Hematopoietic multipotent progenitor cell (in vitro differentiated cells): ENCODE data around the gene ANKS1A. TPM values are rescaled to one million over a fixed set of nuclear protein-coding genes. Genes with fewer than 3 reads are reported as not detected.
"Not testable (repeated sequence)": the region's sequence is repeated elsewhere in the genome, so short reads cannot be mapped to it uniquely, and the experiment has no call there.

Experiments used
- DNase-seq, 3 donors: peaks; one replicate each; pipeline ENCODE4 v3.0.0-alpha.2; 2011 to 2015; ENCODE audit warnings: low read depth in 2 of 3, low spot score in 2 of 3
- total RNA-seq: library from RNA; depleted of rRNA; stranded (reverse); fragments of >200 nt; gene quantifications from one replicate; pipeline ENCODE4 v1.2.3, GENCODE V29; 2012

Gene ANKS1A
- total RNA-seq = 17.5 TPM

- DNase-seq = peak; percentile 84 to 88 (median 85)
Measured at GRCh38 chr6:34888874-34889555, at the start of gene ANKS1A. TSS of gene ANKS1A (plus strand) at chr6:34889255. CDS start at chr6:34889403, 148 bp downstream.

DNA sequence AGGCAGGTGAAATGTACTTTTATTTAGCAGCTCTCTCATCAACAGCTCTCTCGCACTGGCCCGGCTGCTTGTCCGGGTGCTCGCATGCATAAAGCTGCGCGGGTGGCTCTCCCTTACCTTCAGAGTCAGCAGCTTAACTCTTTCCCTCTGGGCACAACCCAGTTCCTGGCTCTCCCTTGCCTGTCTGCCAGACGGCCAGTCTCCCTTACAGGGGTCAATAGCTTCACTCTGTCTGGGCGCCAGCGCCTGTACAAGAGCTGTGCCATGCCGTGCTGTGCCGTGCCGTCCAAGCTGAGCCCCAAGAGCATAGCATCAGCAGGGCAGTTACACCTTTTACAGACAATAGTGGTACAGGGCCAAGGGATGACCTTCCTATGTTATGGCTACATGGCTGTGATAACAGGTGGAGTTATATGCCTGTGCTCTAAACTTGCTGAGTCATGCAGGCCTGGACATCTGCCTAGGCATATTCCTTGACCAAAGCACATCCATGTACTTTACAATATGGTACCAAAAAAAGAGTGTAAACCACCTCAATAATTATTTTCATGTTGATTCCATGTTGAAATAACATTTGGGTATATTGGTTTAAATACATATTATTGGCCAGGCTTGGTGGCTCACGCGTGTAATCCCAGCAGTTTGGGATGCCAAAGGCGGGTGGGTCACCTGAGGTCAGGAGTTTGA is 49.2 kb upstream of the ANKS1A start:
- no peak for DNase-seq

- not testable (repeated sequence) for DNase-seq
Measured at GRCh38 chr6:34849066-34849465, 40.0 kb upstream of the ANKS1A start.

GRCh38 chr6:34851361-34851760 is 37.7 kb upstream of the ANKS1A start:
- DNase-seq = no peak

- DNase-seq = no peak
Measured at GRCh38 chr6:34852406-34853085, 36.5 kb upstream of the ANKS1A start.

GRCh38 chr6:34855463-34855862 is 33.6 kb upstream of the ANKS1A start:
- DNase-seq = no peak

DNA sequence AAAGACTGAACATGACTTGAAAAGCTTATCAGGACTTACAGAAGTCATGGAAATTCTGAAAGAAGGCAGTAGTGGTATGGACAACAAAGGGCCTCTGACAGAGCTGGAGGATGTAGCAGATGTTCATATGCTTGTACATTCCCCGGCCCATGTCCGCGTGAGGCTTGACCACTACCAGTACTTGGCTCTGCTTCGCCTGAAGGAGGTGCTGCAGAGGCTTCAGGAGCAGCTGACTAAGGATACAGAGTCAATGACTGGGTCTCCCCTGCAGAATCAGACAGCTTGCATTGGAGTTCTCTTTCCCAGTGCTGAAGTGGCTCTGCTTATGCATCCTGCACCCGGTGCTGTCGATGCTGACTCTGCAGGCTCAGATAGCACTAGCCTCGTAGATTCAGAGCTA is 30.4 kb upstream of the ANKS1A start:
- DNase-seq = no peak

DNA sequence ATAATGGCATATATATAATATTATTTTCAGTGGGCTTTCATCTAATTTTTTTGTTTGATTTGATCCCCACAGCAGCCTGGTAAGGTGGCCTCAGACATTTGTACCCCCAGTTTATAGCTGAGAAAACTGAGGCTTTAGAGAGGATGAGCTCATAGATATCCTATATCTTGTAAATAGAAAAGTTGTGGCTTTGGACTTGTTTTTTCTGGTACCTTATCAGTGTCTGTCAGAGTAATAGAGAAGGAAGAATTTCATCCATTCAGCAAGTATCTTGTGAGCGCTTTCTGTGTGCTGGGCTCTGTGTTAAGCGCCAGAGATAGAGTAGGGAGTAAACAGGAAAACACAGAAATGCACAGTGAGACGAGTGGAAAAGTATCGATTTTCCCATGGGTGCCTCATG is 29.1 kb upstream of the ANKS1A start:
- no peak for DNase-seq

DNA sequence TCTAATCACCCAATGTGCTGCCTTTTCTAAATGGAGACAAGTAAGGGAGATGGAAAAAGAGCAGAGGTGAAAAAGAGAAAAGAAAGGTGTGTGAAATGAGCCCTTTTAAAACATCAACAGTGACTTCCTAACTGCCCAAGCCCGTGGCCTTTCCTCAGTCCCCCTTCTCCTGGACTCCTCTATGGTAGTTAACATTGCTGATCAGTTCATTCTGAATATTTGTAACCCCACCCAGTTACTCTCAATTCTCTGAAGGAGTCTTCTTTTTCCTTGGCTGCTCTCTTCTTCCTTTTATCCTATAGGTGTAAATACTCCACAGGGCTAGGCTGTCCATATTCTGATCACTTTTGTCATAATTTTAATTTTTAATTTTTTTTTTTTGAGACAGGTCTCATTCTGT is 28.3 kb upstream of the ANKS1A start:
- no peak for DNase-seq

DNA sequence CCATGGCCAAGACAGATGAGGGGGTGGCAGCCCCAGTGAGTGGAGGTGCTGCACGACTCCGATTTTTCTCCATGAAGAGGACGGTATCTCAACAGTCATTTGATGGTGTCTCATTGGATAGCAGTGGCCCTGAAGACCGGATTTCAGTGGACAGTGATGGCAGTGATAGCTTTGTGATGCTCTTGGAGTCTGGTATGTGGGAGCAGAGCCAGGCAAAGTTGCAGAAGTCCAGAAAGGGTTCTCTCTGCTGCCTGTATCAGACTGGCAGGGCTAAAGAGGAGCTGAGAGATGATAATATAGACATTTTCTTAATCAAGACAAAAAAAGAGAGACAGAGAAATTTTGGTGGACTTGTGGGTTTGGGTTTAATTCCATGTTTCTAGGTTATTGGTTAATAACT is 25.0 kb upstream of the ANKS1A start:
- no peak for DNase-seq

- peak in 2 of 3 donors; percentile 52 to 79 for DNase-seq
Measured at GRCh38 chr6:34865107-34865506, 23.9 kb upstream of the ANKS1A start.

GRCh38 chr6:34866509-34866908 is 22.5 kb upstream of the ANKS1A start:
- no peak for DNase-seq

DNA sequence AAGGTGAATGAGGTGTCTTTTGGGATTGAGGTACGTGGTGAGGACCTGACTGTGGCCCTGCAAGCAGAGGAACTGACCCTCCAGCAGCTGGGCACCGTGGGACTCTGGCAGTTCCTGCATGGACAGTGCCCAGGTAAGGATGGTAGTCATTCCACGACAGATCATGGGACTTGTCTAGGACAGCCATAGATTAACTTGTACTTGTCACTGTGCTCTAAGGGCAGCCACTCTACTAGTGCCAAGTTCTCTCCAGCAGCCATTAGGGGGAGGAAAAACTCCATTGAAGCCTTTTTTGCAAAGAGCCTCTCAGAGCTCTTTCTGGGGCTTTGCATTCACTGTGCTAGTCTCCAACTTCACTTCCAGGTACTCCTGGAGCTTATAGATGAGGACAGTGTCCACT is 21.6 kb upstream of the ANKS1A start:
- DNase-seq = peak in 1 of 3 donors; percentile 24

GRCh38 chr6:34871853-34872252 is 17.2 kb upstream of the ANKS1A start:
- no peak for DNase-seq

- DNase-seq = no peak
Measured at GRCh38 chr6:34872332-34872731, 16.7 kb upstream of the ANKS1A start.

DNA sequence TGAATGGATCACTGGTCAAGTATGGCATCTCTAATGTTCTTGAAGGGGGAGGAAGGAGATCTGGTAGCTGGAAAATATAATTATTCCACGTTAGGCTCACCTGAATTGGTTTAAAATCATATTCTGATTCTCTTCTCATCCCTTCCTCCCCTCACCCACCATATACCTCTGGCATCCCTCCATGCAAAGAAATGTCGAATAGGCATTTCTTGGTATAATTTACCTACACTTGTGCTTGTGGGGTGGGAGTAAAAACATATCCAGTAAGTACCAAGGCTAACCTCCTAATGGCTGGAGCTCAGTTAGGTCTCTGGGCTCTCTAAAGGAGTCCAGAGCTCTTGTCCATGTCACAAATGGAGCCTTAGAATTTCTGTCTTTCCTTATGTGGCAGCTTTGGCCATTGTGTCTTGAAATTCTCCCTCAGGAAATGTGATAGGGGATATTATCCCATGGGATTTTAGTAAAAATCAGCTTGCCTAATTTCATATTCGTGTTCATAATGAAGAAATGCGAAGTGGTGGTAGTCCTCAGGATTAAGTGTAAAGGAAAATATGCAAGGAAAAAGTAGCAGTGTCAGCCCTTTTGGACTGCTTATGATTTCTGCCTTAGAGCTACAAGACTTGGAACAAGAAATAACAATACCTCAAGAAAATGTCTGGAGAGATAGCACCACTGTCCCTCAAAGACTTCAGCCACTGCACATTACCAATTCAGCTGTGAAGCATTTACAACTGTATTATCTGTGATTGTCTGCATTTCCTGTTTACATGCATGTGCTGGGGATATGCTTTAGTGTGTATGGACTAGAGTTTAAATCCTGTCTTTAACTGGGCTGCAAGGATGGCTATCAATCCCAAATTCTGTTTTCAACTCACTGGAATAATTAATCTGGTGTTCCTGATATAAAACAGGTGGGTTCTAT is 13.5 kb upstream of the ANKS1A start:
- no peak for DNase-seq

- DNase-seq = no peak
Measured at GRCh38 chr6:34876472-34876871, 12.6 kb upstream of the ANKS1A start.

DNA sequence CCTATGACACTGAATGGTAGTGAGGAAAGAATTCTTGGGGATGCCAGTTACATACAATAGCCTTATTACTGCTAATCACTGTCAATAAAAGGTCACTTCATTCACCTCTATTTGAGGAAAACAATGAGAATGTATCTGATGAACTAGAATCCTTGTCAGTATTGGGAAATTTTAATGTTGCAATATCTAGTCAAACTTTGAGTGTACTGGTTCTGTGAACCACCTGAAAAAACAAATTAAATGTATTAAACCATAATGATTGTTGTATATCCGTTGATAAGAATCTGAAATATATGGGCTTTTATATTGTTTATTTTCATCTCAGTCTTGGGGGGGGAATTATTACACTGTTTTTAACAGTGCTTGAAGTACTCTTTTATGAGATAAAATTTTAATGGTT is 11.8 kb upstream of the ANKS1A start:
- DNase-seq = no peak

DNA sequence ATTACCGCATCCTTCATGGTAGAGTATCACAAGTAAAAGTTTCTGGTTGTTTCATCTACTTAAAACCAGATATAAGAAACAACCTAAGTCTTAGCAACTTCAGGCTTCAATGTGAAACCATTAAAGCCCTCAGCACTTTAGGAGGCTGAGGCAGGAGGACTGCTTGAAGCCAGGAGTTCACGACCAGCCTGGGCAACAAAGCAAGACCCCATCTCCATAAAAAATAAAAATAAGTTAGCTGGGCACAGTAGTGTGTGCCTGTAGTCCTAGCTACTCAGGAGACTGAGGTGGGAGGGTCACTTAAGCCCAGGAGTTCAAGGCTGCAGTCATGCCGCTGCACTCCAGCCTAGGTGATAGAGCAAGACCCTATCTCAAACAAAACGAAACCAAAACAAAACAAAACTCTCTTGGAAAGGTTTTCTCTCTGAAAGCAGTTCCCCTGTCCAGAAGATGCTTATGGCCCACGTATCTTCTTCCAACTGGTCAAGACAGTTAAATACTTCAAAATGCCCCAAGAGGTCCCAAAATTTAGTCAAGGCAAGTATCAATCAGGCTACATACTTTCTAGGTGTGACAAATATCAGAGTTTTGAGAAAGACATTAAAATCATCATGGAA is 11.1 kb upstream of the ANKS1A start:
- no peak for DNase-seq

DNA sequence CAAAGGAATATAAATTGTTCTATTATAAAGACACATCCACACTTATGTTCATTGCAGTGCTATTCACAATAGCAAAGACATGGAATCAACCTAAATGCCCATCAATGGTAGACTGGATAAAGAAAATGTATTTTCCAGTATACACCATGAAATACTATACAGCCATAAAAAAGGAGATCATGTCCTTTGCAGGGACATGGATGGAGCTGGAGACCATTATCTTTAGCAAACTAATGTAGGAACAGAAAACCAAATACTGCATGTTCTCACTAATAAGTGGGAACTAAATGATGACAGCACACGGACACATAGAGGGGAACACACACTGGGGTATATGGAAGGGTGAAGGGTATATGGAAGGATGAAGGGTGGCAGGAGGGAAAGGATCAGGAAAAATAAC is 5.0 kb upstream of the ANKS1A start:
- not testable (repeated sequence) for DNase-seq
